OCI-LY1 (cell line): Measurements from ENCODE around the gene ASCC1.
A peak's percentile ranks its signal among the peaks of the same experiment; 100 is the strongest.

Experiments
- H2AFZ ChIP-seq: fragments of 200-600 bp; sonication (generic), shearing (Covaris generic); 2 replicates; pipeline ENCODE4 v1.6.0; 2014; ENCODE audit warnings: antibody characterized with exemption, mild to moderate bottlenecking, low read length
- H3F3A ChIP-seq: fragments of 200-600 bp; sonication (generic), shearing (Covaris generic); 2 replicates; pipeline ENCODE4 v1.6.0; 2014; ENCODE audit warnings: mild to moderate bottlenecking, antibody characterized with exemption, low read length, moderate library complexity; ENCODE audit not compliant: insufficient read depth
- H3K27ac ChIP-seq: fragments of 200-600 bp; sonication (generic); 2 replicates; pipeline ENCODE4 v1.5.1; 2014; ENCODE audit warnings: low read length, mixed run types, mild to moderate bottlenecking, low read depth; ENCODE audit not compliant: poor library complexity, severe bottlenecking
- H3K27me3 ChIP-seq: fragments of 200-600 bp; sonication (generic); 2 replicates; pipeline ENCODE4 v1.6.0; 2014; ENCODE audit warnings: antibody characterized with exemption, mild to moderate bottlenecking, low read length, moderate library complexity; ENCODE audit not compliant: insufficient read depth
- H3K36me3 ChIP-seq: fragments of 200-600 bp; sonication (generic); 2 replicates; pipeline ENCODE4 v1.6.1; 2014; ENCODE audit warnings: mild to moderate bottlenecking, antibody characterized with exemption, low read length, moderate library complexity, mixed read lengths; ENCODE audit not compliant: insufficient read depth
- H3K4me1 ChIP-seq: fragments of 200-600 bp; sonication (generic); 2 replicates; pipeline ENCODE4 v1.5.1; 2014; ENCODE audit warnings: mild to moderate bottlenecking, low read length, moderate library complexity; ENCODE audit not compliant: insufficient read depth, severe bottlenecking
- H3K4me2 ChIP-seq: fragments of 200-600 bp; sonication (generic), shearing (Covaris generic); 2 replicates; pipeline ENCODE4 v1.6.1; 2014; ENCODE audit warnings: low read length
- H3K4me3 ChIP-seq: fragments of 200-600 bp; sonication (generic); 2 replicates; pipeline ENCODE4 v1.5.1; 2014; ENCODE audit warnings: low read length, low read depth, mild to moderate bottlenecking, mixed read lengths; ENCODE audit not compliant: poor library complexity, severe bottlenecking
- H3K79me2 ChIP-seq: fragments of 200-600 bp; shearing (Covaris generic); 2 replicates; pipeline ENCODE4 v1.6.1; 2016; ENCODE audit warnings: mixed run types, low read length, mixed read lengths; ENCODE audit not compliant: insufficient read depth
- H3K9ac ChIP-seq: fragments of 200-600 bp; sonication (generic), shearing (Covaris generic); 2 replicates; pipeline ENCODE4 v1.6.1; 2014; ENCODE audit warnings: mild to moderate bottlenecking, low read length, mixed read lengths
- H3K9me2 ChIP-seq: fragments of 200-600 bp; sonication (generic), shearing (Covaris generic); 2 replicates; pipeline ENCODE4 v1.6.1; 2014; ENCODE audit warnings: low read depth, mild to moderate bottlenecking, low read length, mixed read lengths
- H3K9me3 ChIP-seq: fragments of 200-600 bp; shearing (Covaris generic); 2 replicates; pipeline ENCODE4 v1.6.1; 2014; ENCODE audit warnings: low read length, mixed read lengths
- H4K20me1 ChIP-seq: fragments of 200-600 bp; sonication (generic), shearing (Covaris generic); 2 replicates; pipeline ENCODE4 v1.6.0; 2016; ENCODE audit warnings: mild to moderate bottlenecking, low read length; ENCODE audit not compliant: insufficient read depth
- CTCF ChIP-seq: fragments of 200-600 bp; sonication (generic), shearing (Covaris generic); IDR thresholded peaks from 2 replicates; pipeline ENCODE4 v1.5.1; 2017; ENCODE audit warnings: mild to moderate bottlenecking, antibody characterized with exemption, low read length, moderate library complexity, mixed read lengths
- EZH2 ChIP-seq: fragments of 200-600 bp; sonication (generic), shearing (Covaris generic); IDR thresholded peaks from 2 replicates; pipeline ENCODE4 v1.8.0; 2017; ENCODE audit warnings: borderline replicate concordance, mixed run types, mild to moderate bottlenecking, antibody characterized with exemption, low read length, moderate library complexity, mixed read lengths

The ASCC1 gene

GRCh38 chr10:72260239-72260975, 44.3 kb upstream of the ASCC1 start:
- Histone ChIP-seq H3K9me3 (no peaks in the 10 kb centered on the region), H3K4me3 (peak overlapping the region; percentile 57), H3K27ac (peak overlapping the region; percentile 90), H3K4me2 (peak overlapping the region; percentile 70), H3K4me1 (peaks cover 57% of the 10 kb centered on the region), H3K79me2 (no peaks in the 10 kb centered on the region), H3K9me2 (no peaks in the 10 kb centered on the region), H4K20me1 (no peaks in the 10 kb centered on the region), H3K9ac (peak overlapping the region; percentile 71), H3K27me3 (no peaks in the 10 kb centered on the region), H3K36me3 (no peaks in the 10 kb centered on the region), H2AFZ (no peak overlapping the region), H3F3A (no peaks in the 10 kb centered on the region)
- TF ChIP-seq CTCF (no peak), EZH2 (no peak)

GRCh38 chr10:72259491-72260238, 43.6 kb upstream of the ASCC1 start:
- no peaks in the 10 kb centered on the region for H3K27me3 ChIP-seq
- peak overlapping the region; percentile 90 for H3K27ac ChIP-seq
- H3K4me2 ChIP-seq = peak overlapping the region; percentile 70
- H3K9me2 ChIP-seq = no peaks in the 10 kb centered on the region
- H3K9ac ChIP-seq = peak overlapping the region; percentile 71
- H3K36me3 ChIP-seq = no peaks in the 10 kb centered on the region
- no peaks in the 10 kb centered on the region for H3K9me3 ChIP-seq
- no peak for TF ChIP-seq CTCF
- no peak for TF ChIP-seq EZH2
- no peaks in the 10 kb centered on the region for H4K20me1 ChIP-seq
- no peak overlapping the region for H2AFZ ChIP-seq
- no peaks in the 10 kb centered on the region for H3F3A ChIP-seq
- H3K4me1 ChIP-seq = peaks cover 65% of the 10 kb centered on the region
- H3K79me2 ChIP-seq = no peaks in the 10 kb centered on the region
- peak overlapping the region; percentile 57 for H3K4me3 ChIP-seq

- H3K36me3 ChIP-seq = no peaks in the 10 kb centered on the region
- peak overlapping the region; percentile 90 for H3K27ac ChIP-seq
- H3F3A ChIP-seq = no peaks in the 10 kb centered on the region
- no peaks in the 10 kb centered on the region for H3K9me2 ChIP-seq
- TF ChIP-seq EZH2 (no peak), CTCF (no peak)
- H3K9me3 ChIP-seq = no peaks in the 10 kb centered on the region
- H3K4me2 ChIP-seq = no peak overlapping the region
- H4K20me1 ChIP-seq = no peaks in the 10 kb centered on the region
- H3K4me3 ChIP-seq = no peak overlapping the region
- no peak overlapping the region for H2AFZ ChIP-seq
- H3K4me1 ChIP-seq = peaks cover 70% of the 10 kb centered on the region
- H3K9ac ChIP-seq = no peak overlapping the region
- H3K79me2 ChIP-seq = no peaks in the 10 kb centered on the region
- H3K27me3 ChIP-seq = no peaks in the 10 kb centered on the region
Measured at GRCh38 chr10:72258617-72259016, 42.5 kb upstream of the ASCC1 start.
